ENCODE data around the gene IKBKE. TPM values are rescaled to one million over a fixed set of nuclear protein-coding genes. Genes with fewer than 3 reads are reported as not detected.

The IKBKE gene
- total RNA-seq, 6 donors from 2014 or later = 7.4 to 25.1 (median 9.2) TPM

DNA sequence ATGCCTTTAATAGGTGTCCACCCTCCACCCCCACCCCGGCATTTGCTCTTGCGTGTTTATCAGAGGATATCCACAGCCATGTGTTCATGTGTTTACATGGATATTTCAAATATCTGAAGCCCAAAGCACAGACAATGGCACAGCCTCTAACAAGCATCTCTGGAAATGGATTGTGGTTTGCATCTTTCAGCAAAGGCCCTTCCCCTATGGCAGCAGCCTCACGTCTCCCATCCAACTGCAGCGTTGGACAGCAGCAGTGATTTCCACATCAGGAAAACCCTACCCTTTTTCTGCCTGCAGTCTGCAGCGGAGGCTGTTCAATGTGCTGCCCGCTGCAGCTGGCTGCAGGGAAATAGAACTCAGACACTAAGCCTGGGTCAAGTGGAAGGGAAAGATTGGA is 38.7 kb downstream of the IKBKE start:
- TF ChIP-seq POLR2A (IDR thresholded peaks at IDR 0.05) = peak in 1 of 4 donors; percentile 19
- TF ChIP-seq, protein P1, sequence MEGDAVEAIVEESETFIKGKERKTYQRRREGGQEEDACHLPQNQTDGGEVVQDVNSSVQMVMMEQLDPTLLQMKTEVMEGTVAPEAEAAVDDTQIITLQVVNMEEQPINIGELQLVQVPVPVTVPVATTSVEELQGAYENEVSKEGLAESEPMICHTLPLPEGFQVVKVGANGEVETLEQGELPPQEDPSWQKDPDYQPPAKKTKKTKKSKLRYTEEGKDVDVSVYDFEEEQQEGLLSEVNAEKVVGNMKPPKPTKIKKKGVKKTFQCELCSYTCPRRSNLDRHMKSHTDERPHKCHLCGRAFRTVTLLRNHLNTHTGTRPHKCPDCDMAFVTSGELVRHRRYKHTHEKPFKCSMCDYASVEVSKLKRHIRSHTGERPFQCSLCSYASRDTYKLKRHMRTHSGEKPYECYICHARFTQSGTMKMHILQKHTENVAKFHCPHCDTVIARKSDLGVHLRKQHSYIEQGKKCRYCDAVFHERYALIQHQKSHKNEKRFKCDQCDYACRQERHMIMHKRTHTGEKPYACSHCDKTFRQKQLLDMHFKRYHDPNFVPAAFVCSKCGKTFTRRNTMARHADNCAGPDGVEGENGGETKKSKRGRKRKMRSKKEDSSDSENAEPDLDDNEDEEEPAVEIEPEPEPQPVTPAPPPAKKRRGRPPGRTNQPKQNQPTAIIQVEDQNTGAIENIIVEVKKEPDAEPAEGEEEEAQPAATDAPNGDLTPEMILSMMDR (IDR thresholded peaks at IDR 0.05) = no peak
- ATAC-seq (ENCODE audit: low FRiP score in 2 of 2) (peak in 1 of 2 donors; percentile 13), DNase-seq (peak in 1 of 2 donors; percentile 44)
- 31 to 41% methylated on average over 6 of the region's 6 CpGs for WGBS, 2 donors
- peak overlapping the region in 3 of 4 donors; percentile 9 to 81 (median 79) for H3K27ac ChIP-seq
- H3K4me1 ChIP-seq = peaks cover 59 to 74% (median 72%) of the 10 kb centered on the region in 4 donors
- peaks cover 0 to 12% (median 4%) of the 10 kb centered on the region in 4 donors for H3K27me3 ChIP-seq
- no peaks in the 10 kb centered on the region for H3K36me3 ChIP-seq
- H3K4me3 ChIP-seq = peak overlapping the region in 3 of 4 donors; percentile 80 to 82 (median 81)
- no peaks in the 10 kb centered on the region for H3K9me3 ChIP-seq

DNA sequence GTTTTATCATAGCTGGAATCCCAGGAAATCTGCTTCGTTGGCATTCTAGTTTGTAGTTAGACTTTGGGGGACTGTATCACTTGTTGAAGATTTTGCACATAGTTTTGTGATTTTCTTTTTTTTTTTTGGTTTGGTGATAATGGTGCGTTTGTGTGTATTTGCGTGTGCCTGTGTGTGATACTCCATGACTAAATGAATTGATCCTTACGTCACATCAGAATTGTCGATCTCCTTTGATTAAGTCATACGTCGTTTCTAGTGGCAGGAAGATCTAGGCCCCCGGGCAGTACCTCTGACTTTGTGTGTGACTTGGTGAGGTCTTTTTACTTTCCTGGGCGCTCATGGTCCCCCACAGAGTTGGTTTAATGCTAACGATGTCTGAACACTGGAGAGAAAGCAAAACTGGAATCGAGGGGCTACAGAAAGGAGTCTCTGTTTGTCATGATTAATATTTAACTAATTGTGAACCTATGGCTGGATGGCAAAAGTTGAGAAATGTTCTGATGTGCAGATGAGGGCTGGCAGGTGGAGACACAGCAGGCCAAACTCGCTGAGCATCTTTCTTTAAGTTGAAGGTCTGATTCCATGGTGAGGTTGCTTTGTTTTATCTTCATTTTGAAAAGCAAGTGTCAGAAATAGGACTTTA is 39.5 kb downstream of the IKBKE start:
- H3K27ac ChIP-seq = peak overlapping the region in 1 of 4 donors; percentile 9
- H3K36me3 ChIP-seq = no peaks in the 10 kb centered on the region
- H3K4me3 ChIP-seq = peak overlapping the region in 2 of 4 donors; percentile 81 to 82
- peaks cover 0 to 12% (median 4%) of the 10 kb centered on the region in 4 donors for H3K27me3 ChIP-seq
- no peaks in the 10 kb centered on the region for H3K9me3 ChIP-seq
- WGBS, 2 donors = 80 to 81% methylated on average over 12 of the region's 12 CpGs
- H3K4me1 ChIP-seq = peaks cover 58 to 74% (median 73%) of the 10 kb centered on the region in 4 donors
- TF ChIP-seq, protein P1 (IDR thresholded peaks at IDR 0.05) = no peak
- TF ChIP-seq POLR2A (IDR thresholded peaks at IDR 0.05) = no peak
- TF ChIP-seq POLR2AphosphoS5 (IDR thresholded peaks at IDR 0.05) = no peak
- no peak for TF ChIP-seq EP300 (IDR thresholded peaks at IDR 0.05)
- DNase-seq (no peak), ATAC-seq (ENCODE audit: low FRiP score in 2 of 2) (no peak)

DNA sequence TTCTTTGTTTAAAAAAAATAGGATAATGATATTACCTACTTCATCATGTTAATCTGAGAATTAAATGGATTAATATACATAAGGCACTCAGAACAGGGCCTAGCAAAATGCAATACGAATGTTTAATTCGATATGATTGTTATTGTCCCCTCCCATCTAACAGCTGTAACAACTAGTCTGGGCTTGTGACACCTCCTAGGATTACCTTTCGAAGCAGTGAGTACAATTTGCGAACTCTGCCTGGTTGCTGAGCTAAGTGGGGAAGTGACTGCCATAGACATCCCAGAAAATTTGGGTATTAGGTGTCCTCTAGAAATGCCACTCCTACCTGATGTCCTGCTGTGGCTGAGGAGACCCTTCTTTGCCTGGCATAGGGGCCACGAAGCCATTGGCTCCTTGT is 40.1 kb downstream of the IKBKE start:
- H3K9me3 ChIP-seq = no peaks in the 10 kb centered on the region
- TF ChIP-seq POLR2A (IDR thresholded peaks at IDR 0.05) = no peak
- TF ChIP-seq, protein P1 (IDR thresholded peaks at IDR 0.05) = no peak
- no peak for TF ChIP-seq POLR2AphosphoS5 (IDR thresholded peaks at IDR 0.05)
- no peak for TF ChIP-seq EP300 (IDR thresholded peaks at IDR 0.05)
- no peak overlapping the region for H3K27ac ChIP-seq
- no peaks in the 10 kb centered on the region for H3K36me3 ChIP-seq
- no peak for DNase-seq
- H3K4me1 ChIP-seq = peaks cover 55 to 79% (median 75%) of the 10 kb centered on the region in 4 donors
- peak overlapping the region in 1 of 4 donors; percentile 82 for H3K4me3 ChIP-seq
- H3K27me3 ChIP-seq = peaks cover 0 to 12% (median 4%) of the 10 kb centered on the region in 4 donors
- ATAC-seq (ENCODE audit: low FRiP score in 2 of 2) = no peak
- WGBS, 2 donors = 94 to 95% methylated on average over 5 of the region's 5 CpGs

DNA sequence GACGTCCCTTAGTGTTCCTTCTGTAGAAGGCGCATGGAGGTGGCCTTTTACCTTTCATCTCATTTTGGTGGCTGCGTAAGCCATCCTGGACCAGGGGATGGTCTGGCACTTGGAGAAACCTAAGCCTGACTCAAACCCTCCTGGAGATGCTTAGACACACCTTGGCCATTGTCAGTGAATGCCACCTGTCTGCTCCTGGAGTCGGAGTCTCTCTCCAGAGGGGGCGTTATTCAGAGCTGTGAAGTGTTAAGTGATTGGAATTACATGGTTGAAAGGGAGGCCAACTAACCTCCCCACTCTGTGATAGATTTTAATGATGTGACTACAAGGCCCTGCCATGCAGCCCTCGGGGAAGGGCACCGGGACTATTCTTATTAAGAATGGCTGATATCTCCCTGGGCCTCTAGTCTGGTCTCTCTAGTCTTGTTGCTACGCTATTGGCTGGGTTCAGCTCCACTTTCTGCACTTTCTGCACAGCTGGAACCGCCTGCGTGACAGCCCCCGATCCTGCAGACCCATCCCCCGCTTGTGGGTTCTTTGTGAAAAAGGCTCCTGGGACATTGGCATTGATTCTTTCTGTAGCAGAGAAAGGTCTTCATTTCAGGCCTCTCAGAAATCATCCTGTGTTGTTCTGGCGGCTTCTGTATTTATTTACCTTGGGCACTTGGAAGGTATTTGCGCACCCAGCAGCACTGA is 41.2 kb downstream of the IKBKE start:
- WGBS, 2 donors = 74 to 78% methylated on average over 14 of the region's 14 CpGs
- Histone ChIP-seq H3K27ac (peak overlapping the region; percentile 72 to 82 (median 80)), H3K4me3 (no peak overlapping the region), H3K36me3 (no peaks in the 10 kb centered on the region), H3K4me1 (peaks cover 51 to 79% (median 73%) of the 10 kb centered on the region in 4 donors), H3K9me3 (no peaks in the 10 kb centered on the region), H3K27me3 (peaks cover 0 to 12% (median 4%) of the 10 kb centered on the region in 4 donors)
- ATAC-seq (ENCODE audit: low FRiP score in 2 of 2) = no peak
- no peak for DNase-seq
- TF ChIP-seq, protein P1 (IDR thresholded peaks at IDR 0.05) = no peak
- TF ChIP-seq POLR2AphosphoS5 (IDR thresholded peaks at IDR 0.05) (no peak), EP300 (IDR thresholded peaks at IDR 0.05) (no peak), POLR2A (IDR thresholded peaks at IDR 0.05) (no peak)
